IMR-90 (cell line): ENCODE measurements around the gene FTL. TPM values are rescaled to one million over a fixed set of nuclear protein-coding genes. Genes with fewer than 3 reads are reported as not detected.
"Not testable (repeated sequence)": the region's sequence is repeated elsewhere in the genome, so short reads cannot be mapped to it uniquely, and the experiment has no call there.

ENCODE experiments used
- ATAC-seq: fragments of 200-7000 bp; cut with Tn5 transposase; 2 replicates; pipeline ENCODE4 v1.9.1; 2020; ENCODE audit warnings: low read depth, mild to moderate bottlenecking, moderate library complexity
- BruUV-seq: library from RNA; stranded (reverse); fragments of 400-500 nt; replicated peaks from 2 replicates; lab custom pipeline; 2021; lab: Mats Ljungman, UMichigan
- CTCF ChIA-PET: fragments of 300-600 bp; formaldehyde crosslinking; extraction: SDS; loops from one replicate; lab custom pipeline; 2021; ENCODE audit warnings: antibody characterized with exemption; lab: Yijun Ruan, JAX
- POLR2A ChIA-PET: fragments of 300-600 bp; sonication (Branson Sonifier 250); formaldehyde crosslinking; loops from one replicate; lab custom pipeline; 2022; ENCODE audit warnings: antibody characterized with exemption; ENCODE audit not compliant: unreplicated experiment; lab: Charles Lee
- DNase-seq: peaks from one replicate; pipeline ENCODE4 v3.0.0; 2013
- H2AFZ ChIP-seq: replicated peaks from 2 replicates; pipeline ENCODE3; 2013; ENCODE audit warnings: low read length, mild to moderate bottlenecking; ENCODE audit not compliant: poor library complexity
- H2AK5ac ChIP-seq: 2 replicates; pipeline ENCODE4 v1.6.1; 2013; ENCODE audit warnings: low read depth, low read length, inconsistent platforms
- H2AK9ac ChIP-seq: replicated peaks from 2 replicates; pipeline ENCODE3; 2013; ENCODE audit warnings: mild to moderate bottlenecking, low read depth, low read length, moderate library complexity; ENCODE audit not compliant: poor library complexity
- H2BK120ac ChIP-seq: 2 replicates; pipeline ENCODE4 v1.6.1; 2013; ENCODE audit warnings: low read depth, low read length, inconsistent platforms
- H2BK15ac ChIP-seq: 3 replicates; pipeline ENCODE4 v1.6.1; 2013; ENCODE audit warnings: low read depth, low read length, inconsistent platforms
- H2BK20ac ChIP-seq: 2 replicates; pipeline ENCODE4 v1.6.1; 2013; ENCODE audit warnings: low read depth, mild to moderate bottlenecking, inconsistent platforms, low read length, moderate library complexity
- H2BK5ac ChIP-seq: 2 replicates; pipeline ENCODE4 v1.6.1; 2013; ENCODE audit warnings: mild to moderate bottlenecking, low read depth, low read length, inconsistent platforms; ENCODE audit not compliant: poor library complexity, severe bottlenecking
- H3K14ac ChIP-seq: replicated peaks from 2 replicates; pipeline ENCODE4 v1.6.1; 2013; ENCODE audit warnings: low read depth, low read length, inconsistent platforms
- H3K18ac ChIP-seq: 2 replicates; pipeline ENCODE4 v1.6.1; 2013; ENCODE audit warnings: low read depth, low read length, control low read depth
- H3K23ac ChIP-seq: 2 replicates; pipeline ENCODE4 v1.6.1; 2013; ENCODE audit warnings: low read depth, low read length, inconsistent platforms
- H3K27ac ChIP-seq: 2 replicates; pipeline ENCODE4 v1.5.1; 2013; ENCODE audit warnings: mild to moderate bottlenecking, control low read depth, low read length; ENCODE audit not compliant: insufficient read depth
- H3K27me3 ChIP-seq: 2 replicates; pipeline ENCODE4 v1.6.1; 2013; ENCODE audit warnings: low read length; ENCODE audit not compliant: control insufficient read depth, insufficient read depth
- H3K36me3 ChIP-seq: 2 replicates; pipeline ENCODE4 v1.6.1; 2013; ENCODE audit warnings: low read length, mixed read lengths; ENCODE audit not compliant: control insufficient read depth, insufficient read depth
- H3K4ac ChIP-seq: 2 replicates; pipeline ENCODE4 v1.6.1; 2013; ENCODE audit warnings: low read depth, low read length, inconsistent platforms
- H3K4me1 ChIP-seq: 2 replicates; pipeline ENCODE4 v1.6.1; 2013; ENCODE audit warnings: low read length, mixed read lengths; ENCODE audit not compliant: control insufficient read depth, insufficient read depth
- H3K4me2 ChIP-seq: 2 replicates; pipeline ENCODE4 v1.6.1; 2013; ENCODE audit warnings: low read depth, mild to moderate bottlenecking, control low read depth, low read length, moderate library complexity
- H3K4me3 ChIP-seq: 2 replicates; pipeline ENCODE4 v1.5.1; 2013; ENCODE audit warnings: low read depth, mild to moderate bottlenecking, control low read depth, low read length, moderate library complexity; ENCODE audit not compliant: insufficient read depth
- H3K56ac ChIP-seq: 2 replicates; pipeline ENCODE4 v1.6.1; 2013; ENCODE audit warnings: low read length, inconsistent platforms; ENCODE audit not compliant: insufficient read depth; ENCODE audit errors: extremely low read depth
- H3K79me1 ChIP-seq, 2 experiments: 2 replicates each; pipeline ENCODE4 v1.6.1; 2013; ENCODE audit warnings: low read length in 2 of 2, inconsistent platforms in 1 of 2, low read depth in 1 of 2
- H3K9ac ChIP-seq: 2 replicates; pipeline ENCODE4 v1.6.1; 2013; ENCODE audit warnings: low read depth, low read length, control low read depth
- H3K9me1 ChIP-seq: 2 replicates; pipeline ENCODE4 v1.6.1; 2013; ENCODE audit warnings: low read length, inconsistent platforms; ENCODE audit not compliant: insufficient read depth
- H3K9me3 ChIP-seq: 2 replicates; pipeline ENCODE4 v1.6.1; 2013; ENCODE audit warnings: low read length; ENCODE audit not compliant: control insufficient read depth, insufficient read depth
- H4K20me1 ChIP-seq: 2 replicates; pipeline ENCODE4 v1.6.1; 2013; ENCODE audit warnings: low read length, inconsistent platforms; ENCODE audit not compliant: insufficient read depth
- H4K5ac ChIP-seq: 2 replicates; pipeline ENCODE4 v1.6.1; 2013; ENCODE audit warnings: mild to moderate bottlenecking, low read depth, low read length, control low read depth
- H4K8ac ChIP-seq, 2 experiments: 2 replicates each; pipeline ENCODE4 v1.6.1; 2013; ENCODE audit warnings: low read depth in 2 of 2, low read length in 2 of 2, control low read depth in 1 of 2, inconsistent platforms in 1 of 2
- H4K91ac ChIP-seq: 2 replicates; pipeline ENCODE4 v1.6.1; 2013; ENCODE audit warnings: low read depth, low read length, inconsistent platforms; ENCODE audit not compliant: insufficient read depth
- FOS ChIP-seq: fragments of 150-350 bp; IDR thresholded peaks from 2 replicates; pipeline ENCODE4 v1.6.1; 2016; ENCODE audit warnings: low read depth, low read length
- MAZ ChIP-seq: IDR thresholded peaks from 2 replicates; pipeline ENCODE4 v1.6.1; 2012; ENCODE audit warnings: low read depth, mild to moderate bottlenecking, low read length, improper control_type of control experiment, moderate library complexity, borderline replicate concordance
- NFE2L2 ChIP-seq: fragments of 150-350 bp; IDR thresholded peaks from 2 replicates; pipeline ENCODE4 v1.6.1; 2016; ENCODE audit warnings: low read depth, mild to moderate bottlenecking, low read length
- SMC3 ChIP-seq: fragments of 150-350 bp; IDR thresholded peaks from 2 replicates; pipeline ENCODE4 v1.6.1; 2016; ENCODE audit warnings: low read depth, mild to moderate bottlenecking, antibody characterized with exemption, low read length, moderate library complexity
- WGBS, 2 experiments: methylation state at CpG; one replicate each; pipeline versions ENCODE4 v1.1.5 to v1.1.7; 2013; ENCODE audit warnings: missing lambda C conversion rate in 2 of 2; ENCODE audit not compliant: insufficient read length in 1 of 2; ENCODE audit errors: extremely low coverage in 2 of 2; 5-methylcytosine and 5-hydroxymethylcytosine counted together
- dilution Hi-C: fragments of 300-500 bp; cut with HindIII; formaldehyde crosslinking; loops from one replicate; pipeline ENCODE4 v1.14.3; 2018; ENCODE audit warnings: low sequenced_read_pairs; ENCODE audit not compliant: unreplicated experiment
- in situ Hi-C: fragments of 300-500 bp; cut with MboI; formaldehyde crosslinking; loops from 3 replicates; pipeline ENCODE4 v1.14.3; 2019; ENCODE audit warnings: low sequenced_read_pairs, inconsistent platforms, mixed read lengths
- intact Hi-C: fragments of 100-400 bp; cut with micrococcal nuclease; formaldehyde crosslinking; loops from 2 replicates; pipeline ENCODE4 v1.10.0; 2022
- polyA plus RNA-seq, 3 experiments: library from polyadenylated mRNA; depleted of rRNA; stranded (reverse); fragments of >200 nt; gene quantifications; 2 replicates each; pipeline ENCODE4 v1.2.3, GENCODE V29; 2012; ENCODE audit warnings: low replicate concordance in 1 of 3
- total RNA-seq: library from RNA; depleted of rRNA; stranded (reverse); fragments of >200 nt; gene quantifications from 2 replicates; pipeline ENCODE4 v1.2.3, GENCODE V29; 2012
- TF ChIP-seq, protein P1 (sequence below): fragments of 150-350 bp; IDR thresholded peaks from 2 replicates; pipeline ENCODE4 v1.6.1; 2017; ENCODE audit warnings: mild to moderate bottlenecking, antibody characterized with exemption, low read length, low read depth

Gene FTL
- total and polyA plus RNA-seq, 2 of the 4 experiments (the other 2 are of a cell fraction): 1,057 to 2,944 TPM

GRCh38 chr19:48918801-48919247, 46.3 kb upstream of the FTL start (continued):
- TF ChIP-seq, protein P1, sequence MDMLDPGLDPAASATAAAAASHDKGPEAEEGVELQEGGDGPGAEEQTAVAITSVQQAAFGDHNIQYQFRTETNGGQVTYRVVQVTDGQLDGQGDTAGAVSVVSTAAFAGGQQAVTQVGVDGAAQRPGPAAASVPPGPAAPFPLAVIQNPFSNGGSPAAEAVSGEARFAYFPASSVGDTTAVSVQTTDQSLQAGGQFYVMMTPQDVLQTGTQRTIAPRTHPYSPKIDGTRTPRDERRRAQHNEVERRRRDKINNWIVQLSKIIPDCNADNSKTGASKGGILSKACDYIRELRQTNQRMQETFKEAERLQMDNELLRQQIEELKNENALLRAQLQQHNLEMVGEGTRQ: no peak
- TF ChIP-seq SMC3 (no peak), NFE2L2 (no peak), MAZ (no peak), FOS (no peak)

GRCh38 chr19:48919271-48919670, 45.8 kb upstream of the FTL start:
- dilution Hi-C loops, in situ Hi-C loops: not testable (repeated sequence)
- peaks cover 54% of the 10 kb centered on the region for H3K36me3 ChIP-seq

More at GRCh38 chr19:48919271-48919670, 45.8 kb upstream of the FTL start:
- no CpG with 5 or more reads among the region's 8 CpGs for WGBS, 2 experiments
- H3K23ac ChIP-seq, H4K5ac ChIP-seq, H3K9me3 ChIP-seq, H3K4me2 ChIP-seq, DNase-seq, H4K20me1 ChIP-seq, CTCF ChIA-PET, H3K27ac ChIP-seq, H3K79me1 ChIP-seq, POLR2A ChIA-PET, H3K27me3 ChIP-seq, ATAC-seq, H2BK15ac ChIP-seq, H4K91ac ChIP-seq, H2BK120ac ChIP-seq, H2AFZ ChIP-seq, H3K4me3 ChIP-seq, H3K9me1 ChIP-seq, H3K18ac ChIP-seq, H3K14ac ChIP-seq, H3K4me1 ChIP-seq, H2BK20ac ChIP-seq, H2AK5ac ChIP-seq, H2AK9ac ChIP-seq, H3K4ac ChIP-seq, H4K8ac ChIP-seq, H2BK5ac ChIP-seq, H3K56ac ChIP-seq, BruUV-seq, H3K9ac ChIP-seq, intact Hi-C loops: not testable (repeated sequence)
